Fibroblast of skin of left quadriceps (primary cell): ENCODE results near the gene ARNT2.
A peak's percentile ranks its signal among the peaks of the same experiment; 100 is the strongest.
"Not testable (repeated sequence)": the region's sequence is repeated elsewhere in the genome, so short reads cannot be mapped to it uniquely, and the experiment has no call there.

Experiments used
- DNase-seq, 2 experiments: peaks; one replicate each; pipeline ENCODE4 v3.0.0-alpha.2; 2013; ENCODE audit warnings: low read depth in 2 of 2

The ARNT2 gene

GRCh38 chr15:80615783-80616391, 211.7 kb downstream of the ARNT2 start:
- DNase-seq = peak; percentile 22 to 29

GRCh38 chr15:80618685-80619400, 214.7 kb downstream of the ARNT2 start:
- DNase-seq = no peak

- no peak for DNase-seq
Observed at GRCh38 chr15:80619680-80620079, 215.5 kb downstream of the ARNT2 start.

DNA sequence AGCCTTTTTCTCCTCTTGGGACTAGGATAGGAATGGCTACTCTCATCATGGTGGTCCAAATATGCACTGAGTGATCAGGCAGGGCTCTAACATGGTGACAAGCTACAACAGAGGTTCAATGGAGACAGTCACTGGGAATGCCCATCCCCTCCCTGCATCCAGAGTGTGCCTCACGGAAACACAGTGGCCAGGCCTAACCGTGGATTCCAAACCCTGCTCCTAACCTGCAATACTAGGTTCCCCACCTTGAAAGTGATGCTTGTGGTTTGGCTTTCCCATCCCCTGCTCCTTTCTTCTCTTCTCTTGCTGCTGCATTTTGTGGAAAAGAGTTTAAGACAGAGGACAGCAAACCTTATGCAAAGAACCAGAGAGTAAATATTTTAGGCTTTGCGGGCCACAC, 216.0 kb downstream of the ARNT2 start:
- DNase-seq = no peak

DNA sequence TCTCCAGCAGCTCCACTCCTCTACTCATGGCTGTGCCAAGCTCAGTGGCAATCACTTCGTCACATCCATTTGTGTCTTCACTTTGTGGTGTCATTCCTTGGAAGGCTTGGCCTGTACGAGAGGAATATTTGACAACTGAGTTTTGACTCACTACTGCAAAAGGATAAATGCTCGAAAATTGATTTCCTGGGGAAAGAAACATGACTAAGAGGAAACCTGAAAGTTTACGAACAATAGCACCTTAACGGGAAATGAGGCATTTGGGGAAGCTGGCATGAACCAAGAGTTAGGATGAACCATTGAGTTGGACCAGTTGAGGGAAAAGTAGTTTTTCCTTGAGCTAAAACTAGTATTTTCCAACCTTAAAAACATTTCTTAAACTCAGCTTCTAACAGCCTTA, 216.7 kb downstream of the ARNT2 start:
- no peak for DNase-seq

DNA sequence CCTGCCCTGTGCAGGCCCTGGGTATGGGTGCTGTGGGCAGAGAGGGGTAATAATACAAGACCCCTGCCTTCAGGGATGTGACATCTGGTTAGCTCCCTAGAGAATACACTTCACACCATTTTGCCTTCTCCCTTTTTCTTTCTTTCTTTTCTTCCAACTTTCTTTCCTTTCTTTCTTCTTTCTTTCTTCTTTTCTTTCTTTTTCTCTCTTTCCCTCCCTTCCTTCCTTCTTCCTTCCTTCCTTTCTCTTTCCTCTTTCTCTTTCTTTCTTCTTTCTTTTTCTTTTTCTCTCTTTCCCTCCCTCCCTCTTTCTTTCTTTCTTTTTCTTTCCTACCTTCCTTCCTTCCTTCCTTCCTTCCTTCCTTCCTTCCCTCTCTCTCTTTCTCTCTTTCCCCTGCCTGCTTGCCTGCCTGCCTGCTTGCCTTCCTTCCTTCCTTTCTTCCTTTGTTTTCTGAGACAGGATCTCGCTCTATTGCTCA, 222.5 kb downstream of the ARNT2 start:
- no peak for DNase-seq

GRCh38 chr15:80629355-80629754, 225.2 kb downstream of the ARNT2 start:
- no peak for DNase-seq

DNA sequence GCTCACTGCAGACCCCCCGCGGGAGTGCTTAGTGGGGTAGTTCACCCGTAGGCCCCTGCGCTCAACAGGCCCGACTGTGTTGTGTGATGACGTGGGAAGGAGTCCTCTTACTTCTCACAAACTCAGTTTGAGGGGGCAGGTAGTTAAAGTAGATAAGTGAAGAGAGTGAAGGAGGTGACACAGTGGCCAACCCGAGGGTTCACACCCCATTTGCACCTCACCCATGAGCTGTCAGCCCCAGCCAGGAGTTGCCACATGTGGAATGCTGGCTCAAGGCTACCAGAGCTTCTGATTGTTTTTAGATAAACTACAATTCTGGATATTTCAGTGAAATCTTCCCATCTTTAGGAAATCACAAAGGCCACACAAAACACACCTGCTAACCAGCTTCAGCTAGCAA, 226.8 kb downstream of the ARNT2 start:
- DNase-seq = no peak

GRCh38 chr15:80633221-80633620, 229.0 kb downstream of the ARNT2 start:
- DNase-seq = no peak

- DNase-seq = no peak
Observed at GRCh38 chr15:80635953-80636352, 231.8 kb downstream of the ARNT2 start.

DNA sequence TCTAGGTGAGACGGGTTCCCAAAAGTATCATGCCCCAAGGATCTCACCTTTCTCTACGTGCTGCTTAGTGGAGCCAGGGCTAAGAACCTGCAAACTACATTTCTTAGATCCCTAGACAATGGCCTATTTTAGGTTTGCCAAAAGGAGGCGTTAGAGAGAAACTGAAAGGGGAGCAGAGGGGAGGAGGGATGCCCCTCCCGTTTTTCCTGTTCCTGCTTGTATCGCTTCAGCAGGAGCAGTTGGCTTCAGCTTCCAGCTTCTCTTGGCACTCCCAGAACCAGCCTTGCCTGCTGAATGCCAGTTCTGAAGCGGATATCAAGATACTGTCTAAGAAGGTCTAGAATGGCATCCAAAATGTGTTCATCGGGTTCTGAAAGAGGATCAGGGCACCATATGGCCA, 232.5 kb downstream of the ARNT2 start:
- no peak for DNase-seq

GRCh38 chr15:80637747-80638146, 233.6 kb downstream of the ARNT2 start:
- DNase-seq = no peak

GRCh38 chr15:80638553-80639167, 234.5 kb downstream of the ARNT2 start:
- DNase-seq = no peak

DNA sequence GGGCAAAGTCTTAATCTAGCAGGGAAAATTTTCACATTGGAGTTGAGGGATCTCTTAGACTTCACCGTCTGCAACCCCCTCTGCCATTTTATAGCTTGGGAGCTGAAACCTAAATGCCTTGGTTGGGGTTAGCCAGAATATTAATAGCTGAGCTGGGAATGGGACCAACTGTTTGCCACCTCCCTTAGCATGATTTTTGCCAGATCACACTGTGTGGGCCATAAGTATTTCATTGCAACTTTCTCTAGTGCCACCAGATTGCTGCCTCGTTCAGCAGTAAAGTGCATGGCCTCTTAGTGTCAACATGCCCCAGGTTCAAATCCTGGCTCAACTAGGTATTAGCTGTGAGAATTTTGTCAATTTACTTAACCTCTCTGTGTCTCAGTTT, 235.0 kb downstream of the ARNT2 start:
- no peak for DNase-seq

DNA sequence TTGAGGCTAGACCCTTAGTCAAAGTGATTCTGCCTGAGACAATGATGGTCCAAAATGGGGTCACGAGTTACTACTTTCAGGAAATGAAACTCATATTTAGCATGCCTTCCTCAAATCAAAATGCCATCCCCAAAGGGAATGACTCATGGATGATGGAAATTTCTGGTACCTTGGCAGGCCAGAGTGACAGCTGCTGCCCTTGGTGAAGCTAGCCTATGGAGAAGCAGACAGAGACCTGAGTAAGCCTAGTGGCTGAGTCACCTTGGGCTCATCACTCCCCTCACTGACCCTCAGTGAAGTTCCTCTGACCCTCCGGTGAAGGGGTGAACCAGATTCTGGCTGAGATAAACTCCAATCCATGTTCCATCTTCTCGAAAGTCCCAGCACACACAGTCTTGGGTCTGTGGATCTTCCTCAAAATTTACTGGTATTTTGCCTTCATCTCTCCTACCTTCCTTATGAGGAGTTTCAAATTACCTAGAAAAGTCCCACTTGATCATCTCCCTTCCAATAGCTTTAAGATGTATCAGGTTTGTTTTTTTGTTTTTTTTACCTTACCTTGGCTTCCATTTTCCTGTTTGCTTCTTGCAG, 236.4 kb downstream of the ARNT2 start:
- no peak for DNase-seq

- no peak for DNase-seq
Observed at GRCh38 chr15:80641384-80641783, 237.2 kb downstream of the ARNT2 start.

GRCh38 chr15:80643431-80643951, 239.3 kb downstream of the ARNT2 start:
- DNase-seq = no peak

DNA sequence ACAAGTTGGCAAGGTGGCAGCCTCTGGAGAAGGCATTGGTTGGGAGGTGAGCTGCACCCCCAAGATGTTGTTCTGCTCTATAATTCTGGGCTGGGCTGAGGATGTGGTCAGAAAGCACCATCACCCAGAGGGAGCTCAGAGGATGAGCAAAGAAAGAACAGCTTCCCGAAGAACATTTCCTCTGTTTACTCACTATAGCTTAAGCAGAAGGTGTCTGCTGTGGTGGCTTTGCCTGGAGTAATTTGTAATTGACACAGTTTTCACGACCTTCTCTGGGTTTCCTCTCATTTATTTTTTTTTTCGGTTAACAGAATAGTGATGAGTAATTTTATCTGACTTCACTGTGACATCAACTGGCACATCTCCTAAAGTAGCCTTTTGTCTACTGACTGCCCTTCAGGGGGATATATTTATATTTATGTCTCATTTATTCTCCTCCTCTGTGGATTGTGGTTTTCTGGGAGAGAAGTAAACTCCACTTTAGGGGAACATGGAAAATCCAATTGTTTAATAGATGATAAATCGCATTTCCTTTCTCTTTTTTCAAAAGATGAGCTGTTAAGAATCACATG, 241.4 kb downstream of the ARNT2 start:
- DNase-seq = no peak

DNA sequence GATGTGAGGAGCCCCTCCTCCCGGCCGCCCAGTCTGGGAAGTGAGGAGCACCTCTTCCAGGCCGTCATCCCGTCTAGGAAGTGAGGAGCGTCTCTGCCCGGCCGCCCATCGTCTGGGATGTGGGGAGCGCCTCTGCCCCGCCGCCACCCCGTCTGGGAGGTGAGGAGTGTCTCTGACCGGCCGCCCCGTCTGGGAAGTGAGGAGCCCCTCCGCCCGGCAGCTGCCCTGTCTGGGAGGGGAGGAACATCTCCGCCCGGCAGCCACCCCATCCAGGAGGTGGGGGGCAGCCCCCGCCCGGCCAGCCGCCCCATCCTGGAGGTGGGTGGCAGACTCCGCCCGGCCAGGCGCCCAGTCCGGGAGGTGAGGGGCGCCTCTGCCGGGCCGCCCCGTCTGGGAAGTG, 243.2 kb downstream of the ARNT2 start:
- DNase-seq = not testable (repeated sequence)
